Heart left ventricle (tissue), 13 donors: ENCODE data around the gene ZSCAN25.

Experiments
- POLR2A ChIP-seq, 2 donors: fragments of 450-650 bp; IDR thresholded peaks; one replicate each; pipeline ENCODE4 v1.6.1; 2017; ENCODE audit warnings: antibody characterized with exemption in 2 of 2, mild to moderate bottlenecking in 2 of 2, moderate library complexity in 2 of 2
- TF ChIP-seq, protein P1 (sequence below), 12 donors: fragments of 200-600 bp; sonication (generic) in 4 of 12; IDR thresholded peaks; one replicate each; pipeline versions ENCODE4 v1.5.0 to v1.8.0; 2018 to 2022; ENCODE audit warnings: antibody characterized with exemption in 12 of 12, mild to moderate bottlenecking in 5 of 12
- donor health status: ischemic (EF 13 %, LVEDD 7.1; RV severe dilation, severe dysfunction).
- donor health status: DM: no; HTN: yes; CAD: no.
- donor health status: DM: no; HTN: no; CAD: no.
- donor health status: ischemic (EF 25% LVEDD 6.9; RV normal size, moderate dysfunction).
- donor health status: ischemic (EF 25% LVEDD 5.7; RV mildly dilated, moderate dysfunction).
- donor health status: ischemic (EF 35%, LVEDD 5.7; RV mildly dilated, moderate dysfunction).
- donor health status: nonischemic (EF 11% LVEDD 7.7; RV severe dilation, severe dysfunction).
- donor health status: DM: yes; HTN: yes; CAD: no.
- donor health status: PGD.
- donor health status: ischemic (EF 29% LVEDD 5.4; RV normal size, mild dysfunction).
- donor health status: nonischemic (EF 23%, LVEDD 6.1; RV moderate dilation, normal function).

DNA sequence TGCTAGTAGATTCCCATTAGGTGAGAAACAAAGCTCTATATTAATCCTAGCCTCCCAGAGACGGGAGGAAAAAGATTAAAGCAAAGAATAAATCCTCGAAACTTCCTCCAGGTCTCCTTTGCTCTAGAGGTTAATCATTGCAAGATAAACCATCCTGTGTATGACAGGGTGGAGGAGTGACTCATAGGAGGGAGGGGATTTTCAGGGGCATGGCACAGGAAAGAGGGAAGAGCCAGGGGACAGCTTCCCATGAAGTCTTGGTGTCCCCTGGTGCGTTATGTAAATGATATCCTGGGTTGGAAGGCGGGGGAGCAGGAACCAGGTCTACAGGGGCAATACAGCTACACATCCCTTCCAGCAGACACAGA, 62.3 kb downstream of the ZSCAN25 start:
- TF ChIP-seq, protein P1, sequence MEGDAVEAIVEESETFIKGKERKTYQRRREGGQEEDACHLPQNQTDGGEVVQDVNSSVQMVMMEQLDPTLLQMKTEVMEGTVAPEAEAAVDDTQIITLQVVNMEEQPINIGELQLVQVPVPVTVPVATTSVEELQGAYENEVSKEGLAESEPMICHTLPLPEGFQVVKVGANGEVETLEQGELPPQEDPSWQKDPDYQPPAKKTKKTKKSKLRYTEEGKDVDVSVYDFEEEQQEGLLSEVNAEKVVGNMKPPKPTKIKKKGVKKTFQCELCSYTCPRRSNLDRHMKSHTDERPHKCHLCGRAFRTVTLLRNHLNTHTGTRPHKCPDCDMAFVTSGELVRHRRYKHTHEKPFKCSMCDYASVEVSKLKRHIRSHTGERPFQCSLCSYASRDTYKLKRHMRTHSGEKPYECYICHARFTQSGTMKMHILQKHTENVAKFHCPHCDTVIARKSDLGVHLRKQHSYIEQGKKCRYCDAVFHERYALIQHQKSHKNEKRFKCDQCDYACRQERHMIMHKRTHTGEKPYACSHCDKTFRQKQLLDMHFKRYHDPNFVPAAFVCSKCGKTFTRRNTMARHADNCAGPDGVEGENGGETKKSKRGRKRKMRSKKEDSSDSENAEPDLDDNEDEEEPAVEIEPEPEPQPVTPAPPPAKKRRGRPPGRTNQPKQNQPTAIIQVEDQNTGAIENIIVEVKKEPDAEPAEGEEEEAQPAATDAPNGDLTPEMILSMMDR (IDR thresholded peaks at IDR 0.05) = no peak
- TF ChIP-seq POLR2A (IDR thresholded peaks at IDR 0.05) = no peak
